Measurements from ENCODE around the gene TSPAN12. TPM values are rescaled to one million over a fixed set of nuclear protein-coding genes. Genes with fewer than 3 reads are reported as not detected.

Gene TSPAN12
- total RNA-seq, 1 experiment from 2014 or later, result 17.3 TPM

GRCh38 chr7:120832803-120833202 is 25.1 kb downstream of the TSPAN12 start:
- no peaks in the 10 kb centered on the region for H3K27me3 Mint-ChIP-seq (ENCODE audit: low read depth)
- peak; percentile 63 for ATAC-seq
- H3K9me3 Mint-ChIP-seq, result peaks cover 17% of the 10 kb centered on the region
- peaks cover 19% of the 10 kb centered on the region for H3K36me3 Mint-ChIP-seq
- H3K4me1 Mint-ChIP-seq, result peaks cover 59% of the 10 kb centered on the region
- H3K27ac Mint-ChIP-seq, result peak overlapping the region; percentile 96; the same call in 1 of the 2 replicates
- DNase-seq (ENCODE audit: low spot score), result no peak
- ChIA-PET POLR2A (no interaction called here), CTCF (interaction anchor here (1.8 kb wide), 1 partner anchor 27 kb away, joined by 4 read pairs; no protein-coding TSS in a partner anchor)
- no peak for TF ChIP-seq ZNF317 (CRISPR knock-in tag; IDR thresholded peaks at IDR 0.05; ENCODE audit: borderline replicate concordance, low read depth)
- H3K4me3 Mint-ChIP-seq, result peak overlapping the region; percentile 37

DNA sequence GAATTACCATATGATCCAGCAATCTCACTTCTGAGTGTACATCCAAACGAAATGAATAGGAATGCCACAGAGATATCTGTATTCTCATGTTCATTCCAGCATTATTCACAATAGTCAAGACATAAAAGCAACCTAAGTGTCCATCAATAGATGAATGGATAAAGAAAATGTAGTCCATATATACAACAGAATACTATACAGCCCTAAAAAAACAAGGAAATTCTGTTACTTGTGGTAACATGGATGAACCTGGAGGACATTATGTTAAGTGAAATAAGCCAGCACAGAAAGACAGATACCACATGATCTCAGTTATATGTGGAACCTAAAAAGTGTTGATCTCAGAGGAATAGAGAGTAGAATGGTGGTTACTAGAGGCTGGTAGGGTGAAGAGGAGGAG is 26.7 kb downstream of the TSPAN12 start:
- H3K27ac Mint-ChIP-seq, result no peak overlapping the region
- peaks cover 17% of the 10 kb centered on the region for H3K36me3 Mint-ChIP-seq
- ChIA-PET CTCF (no interaction called here), POLR2A (no interaction called here)
- no peaks in the 10 kb centered on the region for H3K27me3 Mint-ChIP-seq (ENCODE audit: low read depth)
- peaks cover 47% of the 10 kb centered on the region for H3K4me1 Mint-ChIP-seq
- peaks cover 17% of the 10 kb centered on the region for H3K9me3 Mint-ChIP-seq
- no peak overlapping the region for H3K4me3 Mint-ChIP-seq
- ATAC-seq, result no peak
- TF ChIP-seq PRRX2 (CRISPR knock-in tag; IDR thresholded peaks at IDR 0.05), result no peak
- TF ChIP-seq ZNF138 (CRISPR knock-in tag; conservative IDR thresholded peaks at IDR 0.05), result no peak
- no peak for TF ChIP-seq JAZF1 (CRISPR knock-in tag; IDR thresholded peaks at IDR 0.05)
- no peak for TF ChIP-seq OVOL2 (CRISPR knock-in tag; IDR thresholded peaks at IDR 0.05; ENCODE audit: borderline replicate concordance)
- TF ChIP-seq NR3C1 (CRISPR knock-in tag; conservative IDR thresholded peaks at IDR 0.05; ENCODE audit: low read depth), result no peak
- no peak for TF ChIP-seq KAT7 (CRISPR knock-in tag; IDR thresholded peaks at IDR 0.05; ENCODE audit: borderline replicate concordance)
- TF ChIP-seq AR (CRISPR knock-in tag; IDR thresholded peaks at IDR 0.05), result no peak
- TF ChIP-seq, protein P1, sequence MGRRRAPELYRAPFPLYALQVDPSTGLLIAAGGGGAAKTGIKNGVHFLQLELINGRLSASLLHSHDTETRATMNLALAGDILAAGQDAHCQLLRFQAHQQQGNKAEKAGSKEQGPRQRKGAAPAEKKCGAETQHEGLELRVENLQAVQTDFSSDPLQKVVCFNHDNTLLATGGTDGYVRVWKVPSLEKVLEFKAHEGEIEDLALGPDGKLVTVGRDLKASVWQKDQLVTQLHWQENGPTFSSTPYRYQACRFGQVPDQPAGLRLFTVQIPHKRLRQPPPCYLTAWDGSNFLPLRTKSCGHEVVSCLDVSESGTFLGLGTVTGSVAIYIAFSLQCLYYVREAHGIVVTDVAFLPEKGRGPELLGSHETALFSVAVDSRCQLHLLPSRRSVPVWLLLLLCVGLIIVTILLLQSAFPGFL (CRISPR knock-in tag; IDR thresholded peaks at IDR 0.05; ENCODE audit: borderline replicate concordance), result no peak
- no peak for TF ChIP-seq ZNF121 (CRISPR knock-in tag; IDR thresholded peaks at IDR 0.05)
- TF ChIP-seq HMGXB4 (CRISPR knock-in tag; IDR thresholded peaks at IDR 0.05), result no peak
- TF ChIP-seq SMAD3 (CRISPR knock-in tag; IDR thresholded peaks at IDR 0.05; ENCODE audit: borderline replicate concordance), result no peak
- TF ChIP-seq E2F5 (CRISPR knock-in tag; IDR thresholded peaks at IDR 0.05), result no peak
- DNase-seq (ENCODE audit: low spot score), result no peak

DNA sequence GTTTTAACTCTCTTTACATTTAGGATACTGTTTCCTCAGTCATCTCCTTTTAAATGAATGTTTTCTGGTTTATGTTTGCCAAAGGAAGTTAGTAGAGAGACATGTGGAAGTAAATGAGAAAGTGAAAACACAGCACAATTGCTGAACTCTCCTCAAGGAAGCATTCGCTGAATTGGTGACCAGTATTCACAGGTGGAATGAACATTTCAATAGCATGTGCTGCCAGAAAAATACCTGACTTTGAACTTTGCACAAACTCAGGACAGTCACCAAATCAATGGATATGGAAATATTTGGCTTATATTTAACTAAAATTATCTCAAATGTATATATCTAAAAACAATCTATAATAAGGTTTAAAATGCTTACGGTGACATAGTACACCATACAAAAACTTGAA is 28.5 kb downstream of the TSPAN12 start:
- H3K36me3 Mint-ChIP-seq, result peaks cover 17% of the 10 kb centered on the region
- ChIA-PET POLR2A (no interaction called here), CTCF (no interaction called here)
- DNase-seq (ENCODE audit: low spot score) (no peak), ATAC-seq (no peak)
- H3K9me3 Mint-ChIP-seq, result peaks cover 17% of the 10 kb centered on the region
- H3K4me3 Mint-ChIP-seq, result no peak overlapping the region
- peaks cover 30% of the 10 kb centered on the region for H3K4me1 Mint-ChIP-seq
- peak overlapping the region; percentile 84; the same call in 1 of the 2 replicates for H3K27ac Mint-ChIP-seq
- TF ChIP-seq TP53 (CRISPR knock-in tag; IDR thresholded peaks at IDR 0.05) (no peak), GTF2I (CRISPR knock-in tag; conservative IDR thresholded peaks at IDR 0.05) (no peak), IRF2 (CRISPR knock-in tag; IDR thresholded peaks at IDR 0.05; ENCODE audit: borderline replicate concordance, low read depth) (no peak), ZNF263 (CRISPR knock-in tag; IDR thresholded peaks at IDR 0.05; ENCODE audit: low read depth) (no peak)
- TF ChIP-seq, protein P2, sequence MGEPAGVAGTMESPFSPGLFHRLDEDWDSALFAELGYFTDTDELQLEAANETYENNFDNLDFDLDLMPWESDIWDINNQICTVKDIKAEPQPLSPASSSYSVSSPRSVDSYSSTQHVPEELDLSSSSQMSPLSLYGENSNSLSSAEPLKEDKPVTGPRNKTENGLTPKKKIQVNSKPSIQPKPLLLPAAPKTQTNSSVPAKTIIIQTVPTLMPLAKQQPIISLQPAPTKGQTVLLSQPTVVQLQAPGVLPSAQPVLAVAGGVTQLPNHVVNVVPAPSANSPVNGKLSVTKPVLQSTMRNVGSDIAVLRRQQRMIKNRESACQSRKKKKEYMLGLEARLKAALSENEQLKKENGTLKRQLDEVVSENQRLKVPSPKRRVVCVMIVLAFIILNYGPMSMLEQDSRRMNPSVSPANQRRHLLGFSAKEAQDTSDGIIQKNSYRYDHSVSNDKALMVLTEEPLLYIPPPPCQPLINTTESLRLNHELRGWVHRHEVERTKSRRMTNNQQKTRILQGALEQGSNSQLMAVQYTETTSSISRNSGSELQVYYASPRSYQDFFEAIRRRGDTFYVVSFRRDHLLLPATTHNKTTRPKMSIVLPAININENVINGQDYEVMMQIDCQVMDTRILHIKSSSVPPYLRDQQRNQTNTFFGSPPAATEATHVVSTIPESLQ (CRISPR knock-in tag; IDR thresholded peaks at IDR 0.05), result no peak
- TF ChIP-seq, protein P3, sequence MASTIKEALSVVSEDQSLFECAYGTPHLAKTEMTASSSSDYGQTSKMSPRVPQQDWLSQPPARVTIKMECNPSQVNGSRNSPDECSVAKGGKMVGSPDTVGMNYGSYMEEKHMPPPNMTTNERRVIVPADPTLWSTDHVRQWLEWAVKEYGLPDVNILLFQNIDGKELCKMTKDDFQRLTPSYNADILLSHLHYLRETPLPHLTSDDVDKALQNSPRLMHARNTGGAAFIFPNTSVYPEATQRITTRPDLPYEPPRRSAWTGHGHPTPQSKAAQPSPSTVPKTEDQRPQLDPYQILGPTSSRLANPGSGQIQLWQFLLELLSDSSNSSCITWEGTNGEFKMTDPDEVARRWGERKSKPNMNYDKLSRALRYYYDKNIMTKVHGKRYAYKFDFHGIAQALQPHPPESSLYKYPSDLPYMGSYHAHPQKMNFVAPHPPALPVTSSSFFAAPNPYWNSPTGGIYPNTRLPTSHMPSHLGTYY (CRISPR knock-in tag; IDR thresholded peaks at IDR 0.05), result no peak
- no peaks in the 10 kb centered on the region for H3K27me3 Mint-ChIP-seq (ENCODE audit: low read depth)
